Gastrocnemius medialis (tissue), 4 donors: ENCODE measurements around the gene SLC12A4. TPM values are rescaled to one million over a fixed set of nuclear protein-coding genes. Genes with fewer than 3 reads are reported as not detected.
"Not testable (repeated sequence)": the region's sequence is repeated elsewhere in the genome, so short reads cannot be mapped to it uniquely, and the experiment has no call there.

Source experiments
- ATAC-seq, 2 donors: fragments of 150-250 bp; one replicate each; pipeline ENCODE4 v1.9.1; 2016
- DNase-seq, 2 donors: peaks; one replicate each; pipeline ENCODE4 v3.0.0-alpha.2; 2019
- H3K27ac ChIP-seq, 4 donors: fragments of 200-600 bp; sonication (generic); 1 replicate in 1 of 4; 2 replicates in 3 of 4; pipeline ENCODE4 v1.5.1; 2016 to 2018; ENCODE audit warnings: mild to moderate bottlenecking in 2 of 4, moderate library complexity in 1 of 4
- H3K27me3 ChIP-seq, 3 donors: fragments of 200-600 bp; sonication (generic) in 2 of 3; 1 replicate in 1 of 3; 2 replicates in 2 of 3; pipeline versions ENCODE4 v1.5.1 to v1.6.0; 2016 to 2019; ENCODE audit warnings: mild to moderate bottlenecking in 1 of 3, moderate library complexity in 1 of 3
- H3K36me3 ChIP-seq, 2 donors: fragments of 200-600 bp; sonication (generic) in 1 of 2; one replicate each; pipeline ENCODE4 v1.5.1; 2017 to 2018
- H3K4me1 ChIP-seq, 2 donors: fragments of 200-600 bp; sonication (generic) in 1 of 2; one replicate each; pipeline ENCODE4 v1.5.1; 2016 to 2017; ENCODE audit warnings: mild to moderate bottlenecking in 2 of 2
- H3K4me3 ChIP-seq, 4 donors: fragments of 200-600 bp; sonication (generic) in 3 of 4; 1 replicate in 1 of 4; 2 replicates in 3 of 4; pipeline ENCODE4 v1.5.1; 2016 to 2019; ENCODE audit warnings: mild to moderate bottlenecking in 2 of 4
- H3K9me3 ChIP-seq, 3 donors: fragments of 200-600 bp; sonication (generic) in 2 of 3; 1 replicate in 1 of 3; 2 replicates in 2 of 3; pipeline ENCODE4 v1.5.1; 2016 to 2019
- POLR2A ChIP-seq, 2 donors: fragments of 450-650 bp; IDR thresholded peaks; one replicate each; pipeline ENCODE4 v1.6.1; 2017; ENCODE audit warnings: antibody characterized with exemption in 2 of 2, mild to moderate bottlenecking in 2 of 2, moderate library complexity in 2 of 2
- in situ Hi-C, 4 donors: fragments of 200-750 bp; cut with MboI; loops; one replicate each; pipeline versions ENCODE4 v1.15.0 to v1.8.0; 2017; ENCODE audit warnings: low sequenced_read_pairs in 4 of 4
- intact Hi-C: fragments of 100-400 bp; cut with DNase I; formaldehyde crosslinking; loops from one replicate; pipeline ENCODE4 v1.15.1; 2023; ENCODE audit warnings: low total_unique reads
- total RNA-seq, 4 donors: library from RNA; depleted of rRNA; stranded (reverse); fragments of >200 nt; gene quantifications; one replicate each; pipeline versions ENCODE4 v1.1.0 to v1.2.3, GENCODE V29; 2016
- TF ChIP-seq, protein P1 (sequence below), 5 experiments: fragments of 450-650 bp in 3 of 5; fragments of 200-600 bp in 2 of 5; sonication (generic) in 2 of 5; IDR thresholded peaks in 4 of 5; conservative IDR thresholded peaks in 1 of 5; 1 replicate in 4 of 5; 2 replicates in 1 of 5; pipeline ENCODE4 v1.5.1; 2016 to 2019; ENCODE audit warnings: antibody characterized with exemption in 5 of 5, mild to moderate bottlenecking in 3 of 5, moderate library complexity in 3 of 5

Gene SLC12A4
- total RNA-seq, 4 donors from 2014 or later = 10.4 to 30.8 (median 15.8) TPM

DNA sequence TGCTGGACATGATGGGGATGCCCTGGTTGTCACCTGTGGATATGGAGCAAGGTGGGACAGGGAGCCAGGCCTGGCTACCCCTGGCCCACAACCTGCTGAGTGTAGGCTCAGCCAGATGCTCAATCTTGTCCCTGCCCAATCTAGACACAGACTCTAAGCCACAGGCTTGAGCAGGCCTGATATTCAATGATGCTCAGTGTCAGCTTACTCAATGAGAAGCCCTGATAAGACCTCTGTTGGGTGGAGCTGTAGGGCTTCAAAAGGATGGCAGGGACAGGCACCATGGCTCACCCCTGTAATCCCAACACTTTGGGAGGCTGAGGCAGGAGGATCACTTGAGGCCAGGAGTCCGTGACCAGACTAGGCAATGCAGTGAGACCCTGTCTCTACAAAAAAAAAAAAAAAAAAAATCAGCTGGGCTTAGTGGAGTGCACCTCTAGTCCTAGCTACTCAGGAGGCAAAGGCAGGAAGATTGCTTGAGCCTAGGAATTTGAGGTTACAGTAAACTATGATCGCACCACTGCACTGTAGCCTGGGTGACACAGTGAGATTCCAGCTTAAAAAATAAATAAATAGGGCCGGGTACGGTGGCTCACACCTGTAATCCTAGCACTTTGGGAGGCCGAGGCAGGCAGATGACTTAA is 27.9 kb downstream of the SLC12A4 start:
- no peak for TF ChIP-seq POLR2A (IDR thresholded peaks at IDR 0.05)
- TF ChIP-seq, protein P1, sequence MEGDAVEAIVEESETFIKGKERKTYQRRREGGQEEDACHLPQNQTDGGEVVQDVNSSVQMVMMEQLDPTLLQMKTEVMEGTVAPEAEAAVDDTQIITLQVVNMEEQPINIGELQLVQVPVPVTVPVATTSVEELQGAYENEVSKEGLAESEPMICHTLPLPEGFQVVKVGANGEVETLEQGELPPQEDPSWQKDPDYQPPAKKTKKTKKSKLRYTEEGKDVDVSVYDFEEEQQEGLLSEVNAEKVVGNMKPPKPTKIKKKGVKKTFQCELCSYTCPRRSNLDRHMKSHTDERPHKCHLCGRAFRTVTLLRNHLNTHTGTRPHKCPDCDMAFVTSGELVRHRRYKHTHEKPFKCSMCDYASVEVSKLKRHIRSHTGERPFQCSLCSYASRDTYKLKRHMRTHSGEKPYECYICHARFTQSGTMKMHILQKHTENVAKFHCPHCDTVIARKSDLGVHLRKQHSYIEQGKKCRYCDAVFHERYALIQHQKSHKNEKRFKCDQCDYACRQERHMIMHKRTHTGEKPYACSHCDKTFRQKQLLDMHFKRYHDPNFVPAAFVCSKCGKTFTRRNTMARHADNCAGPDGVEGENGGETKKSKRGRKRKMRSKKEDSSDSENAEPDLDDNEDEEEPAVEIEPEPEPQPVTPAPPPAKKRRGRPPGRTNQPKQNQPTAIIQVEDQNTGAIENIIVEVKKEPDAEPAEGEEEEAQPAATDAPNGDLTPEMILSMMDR (IDR thresholded peaks at IDR 0.05 in 4 of 5, conservative IDR thresholded peaks at IDR 0.05 in 1 of 5) = no peak
- Histone ChIP-seq H3K36me3 (peaks cover 0 to 26% of the 10 kb centered on the region in 2 donors), H3K27ac (peak overlapping the region in 1 of 4 donors; percentile 2), H3K9me3 (no peaks in the 10 kb centered on the region), H3K4me1 (peaks cover 30 to 31% of the 10 kb centered on the region in 2 donors), H3K4me3 (no peak overlapping the region), H3K27me3 (no peaks in the 10 kb centered on the region)
- intact Hi-C loops (no loop called here), in situ Hi-C loops (no loop called here)
- ATAC-seq (no peak), DNase-seq (no peak)

DNA sequence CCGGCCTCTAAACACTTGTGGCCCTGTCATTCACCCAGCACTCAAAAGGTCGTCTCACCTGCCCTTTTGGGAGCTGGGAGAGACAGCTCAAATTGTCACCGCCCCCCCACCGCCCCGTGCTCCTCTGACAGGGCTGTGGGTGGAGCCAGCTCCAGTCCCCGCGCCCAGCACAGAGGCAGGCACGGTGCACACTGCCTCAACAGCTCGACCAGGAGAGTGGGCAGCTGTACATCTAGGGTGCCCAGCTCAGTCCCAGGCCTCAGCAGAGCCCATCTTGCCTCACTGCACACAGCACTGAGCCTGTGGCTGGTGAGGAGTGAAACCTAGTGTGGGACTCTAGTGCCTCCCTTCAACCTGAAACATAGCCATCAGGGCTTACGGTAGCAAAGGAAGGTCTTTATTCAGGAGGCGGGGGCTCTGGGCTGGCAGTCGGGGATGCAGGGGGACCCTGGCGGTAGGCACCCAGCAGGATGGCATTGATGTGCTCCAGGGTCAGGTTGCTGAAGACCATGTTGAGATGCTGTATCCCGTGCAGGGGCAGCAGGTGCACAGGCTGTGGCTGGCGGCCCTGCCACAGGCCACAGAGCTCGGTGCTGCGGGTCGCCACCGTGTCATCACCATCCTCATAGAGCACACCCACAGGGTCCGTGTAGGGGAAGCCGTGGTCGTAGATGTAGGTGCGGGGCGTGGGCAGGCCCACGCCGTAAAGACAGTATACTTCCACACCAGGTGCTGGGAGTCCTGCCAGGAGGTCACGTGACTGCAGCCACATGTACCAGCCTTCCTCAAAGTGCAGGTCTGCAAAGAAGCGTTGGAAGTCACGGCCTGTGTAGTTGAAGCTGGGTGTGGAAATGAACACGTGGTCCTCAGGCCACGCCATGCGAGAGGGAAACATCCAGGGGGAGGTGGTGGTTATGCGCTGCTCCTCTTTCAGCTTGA is 28.7 kb downstream of the SLC12A4 start:
- H3K36me3 ChIP-seq = peaks cover 0 to 18% of the 10 kb centered on the region in 2 donors
- peaks cover 28 to 31% of the 10 kb centered on the region in 2 donors for H3K4me1 ChIP-seq
- TF ChIP-seq POLR2A (IDR thresholded peaks at IDR 0.05) = no peak
- TF ChIP-seq, protein P1 (IDR thresholded peaks at IDR 0.05 in 4 of 5, conservative IDR thresholded peaks at IDR 0.05 in 1 of 5) = no peak
- H3K27ac ChIP-seq = peak overlapping the region in 2 of 4 donors; percentile 2 to 12
- in situ Hi-C loops = loop anchor here in 1 of 4 donors (10.0 kb wide), 1 partner anchor 55 kb away; the partner anchor contains the start of gene NRN1L
- intact Hi-C loops = loop anchor here (10.0 kb wide), 1 partner anchor 385 kb away; no protein-coding TSS in a partner anchor
- H3K27me3 ChIP-seq = no peaks in the 10 kb centered on the region
- ATAC-seq (no peak), DNase-seq (peak in 1 of 2 donors; percentile 66)
- H3K9me3 ChIP-seq = no peaks in the 10 kb centered on the region
- no peak overlapping the region for H3K4me3 ChIP-seq

DNA sequence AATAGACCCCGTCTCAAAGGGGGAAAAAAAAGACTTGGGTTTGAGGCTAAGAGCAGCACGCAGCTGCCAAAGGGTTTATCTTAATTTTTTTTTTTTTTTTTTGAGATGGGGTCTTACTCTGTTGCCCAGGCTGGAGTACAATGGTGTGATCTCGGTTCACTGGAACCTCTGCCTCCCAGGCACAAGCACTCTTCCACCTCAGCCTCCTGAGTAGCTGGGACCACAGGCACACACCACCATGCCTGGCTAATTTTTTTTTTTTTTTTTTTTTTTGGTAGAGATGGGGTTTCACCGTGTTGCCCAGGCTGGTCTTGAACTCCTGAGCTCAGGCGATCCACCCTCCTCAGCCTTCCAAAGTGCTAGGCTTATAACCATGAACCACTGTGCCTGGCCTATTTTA is 30.7 kb downstream of the SLC12A4 start:
- in situ Hi-C loops = loop anchor here in 1 of 4 donors (10.0 kb wide), 1 partner anchor 53 kb away; the partner anchor contains the start of gene NRN1L

DNA sequence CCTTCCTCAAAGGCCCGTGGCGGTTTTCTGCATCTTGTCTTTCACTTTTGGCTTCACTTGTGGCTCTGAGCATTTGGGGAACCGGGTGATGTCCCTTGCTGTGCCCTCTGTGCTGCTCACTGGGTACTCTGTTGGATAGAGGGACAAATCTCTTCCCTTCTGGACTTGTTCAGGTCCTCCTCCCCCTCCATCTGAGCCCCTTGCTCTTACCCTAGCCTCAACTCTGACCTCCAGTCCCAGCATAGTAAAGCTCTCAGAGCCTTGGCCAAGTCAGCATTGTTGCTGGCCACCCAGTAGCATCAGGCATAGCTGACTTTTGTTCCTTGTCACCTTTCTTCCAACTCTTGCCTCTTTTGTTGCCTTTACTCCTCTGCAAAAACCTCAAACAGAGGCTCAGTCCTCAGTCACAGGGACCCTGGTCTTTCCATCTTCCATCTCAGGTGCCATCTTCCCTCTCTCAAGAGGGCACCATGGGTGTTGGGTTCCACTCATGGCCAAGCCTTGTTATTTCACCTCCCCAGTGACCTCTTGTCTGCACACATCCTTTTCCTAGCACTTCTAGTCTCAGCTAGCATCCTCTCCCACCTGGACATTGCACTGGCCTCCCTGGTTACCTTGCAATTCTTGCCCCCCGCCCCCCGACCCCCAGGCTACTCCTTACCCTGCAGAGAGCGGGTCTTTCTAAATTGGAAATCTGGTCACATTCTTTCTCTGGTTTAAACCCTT is 31.4 kb downstream of the SLC12A4 start:
- intact Hi-C loops (loop anchor here (2.0 to 10.0 kb wide), 2 partner anchors 22 to 382 kb away; no protein-coding TSS in a partner anchor), in situ Hi-C loops (loop anchor here in 1 of 4 donors (10.0 kb wide), 1 partner anchor 52 kb away; the partner anchor contains the start of gene NRN1L)
- no peaks in the 10 kb centered on the region for H3K27me3 ChIP-seq
- peak overlapping the region; percentile 91 to 98 (median 94) for H3K27ac ChIP-seq
- no peaks in the 10 kb centered on the region for H3K9me3 ChIP-seq
- TF ChIP-seq, protein P1 (IDR thresholded peaks at IDR 0.05 in 4 of 5, conservative IDR thresholded peaks at IDR 0.05 in 1 of 5) = no peak
- TF ChIP-seq POLR2A (IDR thresholded peaks at IDR 0.05) = no peak
- peaks cover 0 to 4% of the 10 kb centered on the region in 2 donors for H3K36me3 ChIP-seq
- H3K4me3 ChIP-seq = peak overlapping the region; percentile 79 to 99 (median 93)
- DNase-seq (peak in 1 of 2 donors; percentile 64), ATAC-seq (no peak)
- peaks cover 22 to 29% of the 10 kb centered on the region in 2 donors for H3K4me1 ChIP-seq

More for the DNA sequence above, 30.7 kb downstream of the SLC12A4 start:
- H3K9me3 ChIP-seq, H3K36me3 ChIP-seq, DNase-seq, H3K27me3 ChIP-seq, ATAC-seq, H3K4me3 ChIP-seq: not testable (repeated sequence)
- Histone ChIP-seq H3K27ac (peak overlapping the region in 1 of 4 donors; percentile 95), H3K4me1 (peaks cover 22 to 32% of the 10 kb centered on the region in 2 donors)
- intact Hi-C loops = loop anchor here (2.0 to 10.0 kb wide), 2 partner anchors 21 to 383 kb away; no protein-coding TSS in a partner anchor
